DMS114 treated with DMSO at 0.1 percent for 48 hours (cell line): ENCODE results near the gene ASTL.

Experiments
- DNase-seq: peaks from one replicate; lab custom pipeline; 2025; ENCODE audit not compliant: unreplicated experiment; lab: John Stamatoyannopoulos, UW

Gene ASTL

DNA sequence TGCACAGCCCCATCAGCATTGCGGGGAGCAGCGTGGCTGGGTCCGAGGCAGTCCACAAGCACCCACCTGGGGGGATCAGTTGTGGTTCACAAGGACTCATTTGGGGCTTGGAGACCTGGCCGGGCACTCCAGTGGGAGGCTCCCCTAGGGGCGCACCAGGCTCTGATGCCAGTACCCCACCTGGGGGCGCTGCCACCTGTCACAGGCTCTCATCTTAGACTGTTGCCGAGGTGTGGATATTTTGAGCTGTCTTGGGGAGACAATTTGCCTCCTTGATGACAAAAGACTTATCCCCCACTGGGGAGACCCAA, 25.0 kb downstream of the ASTL start:
- no peak for DNase-seq

GRCh38 chr2:96112501-96113366, 25.6 kb downstream of the ASTL start:
- DNase-seq, result no peak

- DNase-seq, result no peak
Observed at GRCh38 chr2:96111823-96112500, 26.3 kb downstream of the ASTL start.

DNA sequence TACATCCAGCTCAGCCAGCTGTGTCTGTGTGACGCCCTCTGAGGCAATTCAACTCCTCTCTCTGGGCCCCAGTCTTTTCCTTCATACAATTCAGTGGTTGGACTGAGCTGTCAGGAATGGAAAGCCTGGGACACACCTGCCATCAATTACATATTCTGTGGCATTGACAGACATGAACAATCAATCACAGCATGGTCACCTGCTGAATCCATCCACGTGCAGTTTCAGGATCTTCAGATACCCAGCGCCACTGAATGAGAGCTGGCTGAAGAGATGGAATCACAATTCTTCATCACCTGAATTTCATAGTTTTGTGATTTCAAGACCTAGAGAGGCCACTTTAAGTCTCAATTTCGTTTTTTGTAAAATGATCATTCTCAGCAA, 27.1 kb downstream of the ASTL start:
- no peak for DNase-seq

GRCh38 chr2:96110621-96111256, 27.6 kb downstream of the ASTL start:
- DNase-seq, result no peak

GRCh38 chr2:96109931-96110511, 28.3 kb downstream of the ASTL start:
- no peak for DNase-seq

GRCh38 chr2:96109361-96109680, 29.0 kb downstream of the ASTL start:
- DNase-seq, result no peak

DNA sequence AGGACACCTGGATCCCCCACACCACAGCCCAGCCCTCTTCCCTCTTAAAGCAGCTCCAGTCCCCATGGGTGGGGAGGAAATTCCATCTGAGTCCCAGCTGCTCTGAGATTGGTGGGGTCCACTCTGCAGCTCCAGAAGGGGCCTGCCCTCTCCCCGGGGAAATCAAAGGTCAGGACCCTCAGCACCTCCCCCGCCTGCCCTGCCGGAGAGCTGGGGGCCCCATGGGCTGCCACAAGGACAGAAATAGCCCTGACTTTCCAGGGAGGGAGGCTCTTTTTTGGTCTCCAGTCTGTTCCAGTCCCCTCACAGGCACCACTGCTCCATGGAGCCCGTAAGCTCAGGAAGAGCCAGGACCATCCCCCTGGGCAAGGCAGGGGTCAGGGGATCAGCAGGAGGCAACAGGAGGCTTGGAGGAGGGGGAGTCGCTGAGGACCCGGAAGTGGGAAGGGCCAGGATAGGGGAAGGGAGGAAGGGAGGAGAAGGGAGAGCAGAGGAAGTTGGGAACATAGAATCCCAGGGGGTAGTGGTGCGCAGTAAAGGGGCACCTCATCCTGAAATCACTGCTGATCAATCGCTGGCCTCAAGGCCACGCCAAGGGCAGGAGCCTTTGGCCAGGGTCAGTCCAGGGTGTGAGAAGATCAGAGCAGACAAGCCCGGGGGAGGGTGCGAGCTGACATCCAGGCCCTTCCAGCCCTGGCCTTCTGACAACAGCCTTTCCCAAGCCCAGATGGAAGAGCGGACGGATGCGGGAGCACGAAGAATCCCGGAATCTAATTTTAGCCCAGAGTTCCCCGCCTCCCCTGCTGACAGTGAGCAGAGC, 29.6 kb downstream of the ASTL start:
- no peak for DNase-seq

DNA sequence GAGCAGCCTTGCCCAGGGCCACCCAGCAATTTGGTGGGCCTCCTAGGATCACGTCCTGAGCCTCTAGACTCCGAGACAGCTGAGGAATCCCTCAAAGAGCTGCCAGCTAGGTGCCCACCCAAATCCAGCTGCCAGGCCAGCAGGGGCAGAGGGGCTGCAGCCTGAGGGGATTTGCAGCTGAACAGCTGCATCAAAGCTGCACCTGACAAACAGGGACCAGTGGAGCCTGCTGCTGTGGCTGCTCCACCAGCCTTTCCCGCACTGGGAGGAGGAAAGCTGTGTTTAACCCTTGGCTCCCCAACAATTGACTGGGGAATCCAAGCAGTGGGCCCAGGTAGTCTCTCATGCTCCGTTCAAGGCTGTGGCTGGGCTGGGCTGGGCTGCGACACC, 30.2 kb downstream of the ASTL start:
- DNase-seq, result no peak

DNA sequence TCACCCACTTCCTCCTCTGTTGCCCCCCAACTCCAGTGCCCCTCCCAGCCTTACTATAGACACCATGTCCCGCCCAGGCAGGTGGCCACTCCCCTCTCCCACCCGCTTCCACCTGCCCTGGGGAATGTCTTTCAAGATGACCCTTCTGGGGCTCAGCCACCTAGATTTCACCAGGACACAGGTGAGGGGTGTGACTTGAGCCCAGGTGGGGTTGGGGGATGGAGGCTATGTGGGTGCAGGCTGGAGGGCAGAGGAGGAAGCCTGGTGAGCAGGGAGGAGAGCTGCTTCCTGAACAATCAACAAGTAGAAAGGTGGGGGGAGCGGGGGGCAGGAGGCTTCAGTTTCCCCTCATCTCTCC, 30.6 kb downstream of the ASTL start:
- no peak for DNase-seq

GRCh38 chr2:96106991-96107707, 31.2 kb downstream of the ASTL start:
- DNase-seq, result no peak

DNA sequence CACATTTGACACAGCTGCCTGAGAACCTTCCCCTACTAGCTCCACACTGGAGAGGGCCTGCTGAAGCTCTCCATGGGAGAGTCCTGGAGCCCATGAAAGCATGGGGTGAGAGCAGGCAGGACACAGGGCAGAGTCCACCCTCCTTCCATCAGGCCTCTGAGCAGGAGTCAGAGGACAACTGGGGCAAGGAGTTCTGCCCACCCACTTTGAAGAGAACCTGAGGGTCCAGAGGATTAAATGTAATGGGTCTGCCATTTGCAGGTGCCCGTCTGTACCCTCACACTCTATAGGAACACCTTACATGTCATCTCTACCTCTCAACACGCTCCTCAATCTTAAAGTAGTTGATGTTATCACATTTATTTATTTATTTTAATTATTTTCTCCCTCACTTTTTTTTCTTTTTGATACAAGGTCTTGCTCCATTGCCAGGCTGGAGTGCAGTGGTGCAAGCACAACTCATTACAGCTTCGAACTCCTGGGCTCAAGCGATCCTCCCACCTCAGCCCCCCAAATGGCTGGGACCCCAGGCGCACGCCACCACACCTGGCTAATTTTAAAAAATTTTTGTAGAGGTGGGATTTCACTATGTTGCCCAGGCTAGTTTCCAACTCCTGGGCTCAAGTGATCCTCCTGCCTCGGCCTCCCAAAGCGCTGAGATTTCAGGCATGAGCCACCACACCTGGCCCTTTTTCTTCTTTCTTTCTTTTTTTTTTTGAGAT, 32.1 kb downstream of the ASTL start:
- DNase-seq, result no peak

DNA sequence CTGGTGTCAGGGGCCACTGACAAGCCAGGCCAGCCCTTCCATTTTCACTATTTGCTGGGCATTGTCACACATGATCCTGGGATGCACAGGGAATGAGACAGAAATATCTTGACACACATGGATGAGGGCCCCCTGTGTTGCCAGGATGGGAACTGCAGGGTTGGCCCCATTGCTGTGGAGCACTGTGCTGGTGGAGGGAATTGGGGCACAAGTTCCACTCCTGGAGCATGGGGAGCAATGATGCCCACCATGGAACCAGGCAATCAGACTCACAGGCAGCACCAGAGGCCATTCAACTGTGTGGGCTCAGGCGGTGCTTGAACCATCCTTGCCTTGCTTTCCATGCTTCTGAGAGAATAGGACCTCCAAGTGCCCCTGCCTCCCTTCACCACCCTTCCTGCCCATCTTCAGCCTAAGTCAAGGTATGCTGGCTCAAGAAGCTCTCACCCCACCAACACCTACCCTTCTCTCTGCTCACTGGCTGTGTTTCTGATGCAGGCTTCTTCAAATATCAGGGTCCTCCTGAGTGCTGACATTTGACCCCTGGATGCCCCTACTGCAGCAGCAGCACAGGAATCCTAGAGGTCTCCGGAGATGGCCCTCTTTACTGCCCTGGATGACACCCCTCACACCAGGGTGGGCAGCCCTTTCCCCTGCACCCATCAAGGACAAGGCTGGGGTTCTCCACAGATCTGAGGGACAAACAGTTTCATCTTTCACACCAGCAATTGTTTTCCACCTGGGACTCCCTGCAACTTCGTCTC, 33.0 kb downstream of the ASTL start:
- no peak for DNase-seq

GRCh38 chr2:96104487-96104861, 33.8 kb downstream of the ASTL start:
- DNase-seq, result no peak

- DNase-seq, result no peak
Observed at GRCh38 chr2:96103761-96104486, 34.4 kb downstream of the ASTL start.

DNA sequence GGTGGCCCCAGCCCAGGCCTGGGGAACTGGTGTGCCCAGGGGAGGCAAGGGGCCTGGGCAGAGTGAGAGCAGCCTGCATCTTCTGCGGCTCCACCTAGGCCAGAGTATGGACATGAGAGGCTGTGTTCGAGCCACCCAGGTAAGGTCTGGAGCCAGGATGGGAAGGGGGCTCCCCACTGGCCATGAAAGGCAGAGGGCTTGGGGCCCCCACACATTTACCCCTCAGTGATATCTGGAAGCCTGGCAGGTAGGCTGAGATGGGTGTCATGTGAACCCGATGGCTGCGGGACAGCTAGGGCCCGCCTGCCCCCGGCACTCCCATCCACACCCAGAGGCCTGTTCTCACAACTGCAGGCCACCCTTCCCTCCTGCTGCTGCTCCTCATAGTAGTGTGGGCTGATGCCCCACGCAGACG, 35.1 kb downstream of the ASTL start:
- no peak for DNase-seq

DNA sequence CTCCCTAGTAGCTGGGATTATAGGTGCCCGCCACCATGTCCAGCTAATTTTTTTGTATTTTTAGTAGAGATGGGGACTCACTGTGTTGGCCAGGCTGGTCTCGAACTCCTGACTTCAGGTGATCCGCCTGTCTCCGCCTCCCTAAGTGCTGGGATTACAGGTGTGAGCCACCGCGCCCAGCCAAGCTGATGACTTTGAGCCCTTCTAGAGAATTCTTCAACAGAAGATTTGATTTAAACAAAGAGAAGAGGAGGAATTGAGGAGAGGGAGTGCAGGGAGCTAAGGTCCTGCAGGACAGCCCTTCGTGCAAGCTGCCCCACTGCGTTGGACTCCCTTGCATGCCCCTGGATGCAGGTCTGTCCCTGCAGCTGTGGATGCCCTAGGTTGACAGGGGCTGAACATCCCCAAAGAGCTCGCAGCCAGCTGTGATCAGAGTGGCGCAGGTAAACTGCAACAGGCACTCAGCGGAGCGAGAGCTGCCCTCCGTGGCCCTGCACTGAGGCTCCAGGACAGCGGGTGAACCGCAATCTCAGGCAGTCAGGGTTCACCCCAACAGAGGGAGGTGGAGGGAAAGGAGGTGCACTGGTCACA, 35.6 kb downstream of the ASTL start:
- DNase-seq, result no peak

- no peak for DNase-seq
Observed at GRCh38 chr2:96100893-96101304, 37.4 kb downstream of the ASTL start.
